IMR-90 (cell line): Measurements from ENCODE around the gene PRELID1.

Source experiments
- CTCF ChIP-seq: conservative IDR thresholded peaks from 2 replicates; pipeline ENCODE4 v1.5.1; 2012; ENCODE audit warnings: mild to moderate bottlenecking, low read depth, low read length, improper control_type of control experiment
- MAZ ChIP-seq: IDR thresholded peaks from 2 replicates; pipeline ENCODE4 v1.6.1; 2012; ENCODE audit warnings: low read depth, mild to moderate bottlenecking, low read length, improper control_type of control experiment, moderate library complexity, borderline replicate concordance
- MXI1 ChIP-seq: IDR thresholded peaks from 2 replicates; pipeline ENCODE4 v1.6.1; 2012; ENCODE audit warnings: low read depth, mild to moderate bottlenecking, low read length, moderate library complexity, borderline replicate concordance

GRCh38 chr5:177294632-177295031, 9.0 kb upstream of the PRELID1 start:
- no peak for TF ChIP-seq CTCF
- no peak for TF ChIP-seq MXI1
- TF ChIP-seq MAZ, result no peak
